ENCODE results near the gene KCNA3.
"Not testable (repeated sequence)": the region's sequence is repeated elsewhere in the genome, so short reads cannot be mapped to it uniquely, and the experiment has no call there.

The KCNA3 gene

GRCh38 chr1:110676970-110677369 lies 2.2 kb upstream of the KCNA3 start:
- no peaks in the 10 kb centered on the region for H3K9me3 ChIP-seq (ENCODE audit: control insufficient read depth, low read depth, low read length)
- peaks cover 5% of the 10 kb centered on the region for H3K4me1 ChIP-seq (ENCODE audit: control insufficient read depth, low read depth, low read length)
- H3K9ac ChIP-seq (ENCODE audit: low read length): no peak overlapping the region
- H3K36me3 ChIP-seq (ENCODE audit: control insufficient read depth, low read depth, low read length): no peaks in the 10 kb centered on the region
- no peak overlapping the region for H3K27ac ChIP-seq (ENCODE audit: low read length)
- peaks cover 55% of the 10 kb centered on the region for H3K27me3 ChIP-seq (ENCODE audit: control insufficient read depth, insufficient read depth, low read length)
- H3K4me3 ChIP-seq (ENCODE audit: low read length): no peak overlapping the region

GRCh38 chr1:110675060-110675791 lies 486 bp upstream of the KCNA3 start:
- peaks cover 65% of the 10 kb centered on the region for H3K27me3 ChIP-seq (ENCODE audit: control insufficient read depth, insufficient read depth, low read length)
- peaks cover 5% of the 10 kb centered on the region for H3K4me1 ChIP-seq (ENCODE audit: control insufficient read depth, low read depth, low read length)
- H3K9ac ChIP-seq (ENCODE audit: low read length): peak overlapping the region; percentile 16
- peak overlapping the region; percentile 48 for H3K4me3 ChIP-seq (ENCODE audit: low read length)
- no peak overlapping the region for H3K27ac ChIP-seq (ENCODE audit: low read length)
- no peaks in the 10 kb centered on the region for H3K36me3 ChIP-seq (ENCODE audit: control insufficient read depth, low read depth, low read length)
- H3K9me3 ChIP-seq (ENCODE audit: control insufficient read depth, low read depth, low read length): no peaks in the 10 kb centered on the region

- H3K4me3 ChIP-seq (ENCODE audit: low read length): peak overlapping the region; percentile 48
- no peaks in the 10 kb centered on the region for H3K36me3 ChIP-seq (ENCODE audit: control insufficient read depth, low read depth, low read length)
- H3K27me3 ChIP-seq (ENCODE audit: control insufficient read depth, insufficient read depth, low read length): peaks cover 65% of the 10 kb centered on the region
- H3K27ac ChIP-seq (ENCODE audit: low read length): no peak overlapping the region
- H3K4me1 ChIP-seq (ENCODE audit: control insufficient read depth, low read depth, low read length): peaks cover 5% of the 10 kb centered on the region
- no peak overlapping the region for H3K9ac ChIP-seq (ENCODE audit: low read length)
- H3K9me3 ChIP-seq (ENCODE audit: control insufficient read depth, low read depth, low read length): no peaks in the 10 kb centered on the region
Observed at GRCh38 chr1:110673805-110674336, 869 bp downstream of the KCNA3 start.

- Histone ChIP-seq H3K27ac (ENCODE audit: low read length) (no peak overlapping the region), H3K9ac (ENCODE audit: low read length) (no peak overlapping the region), H3K4me3 (ENCODE audit: low read length) (no peak overlapping the region), H3K27me3 (ENCODE audit: control insufficient read depth, insufficient read depth, low read length) (peaks cover 65% of the 10 kb centered on the region), H3K36me3 (ENCODE audit: control insufficient read depth, low read depth, low read length) (no peaks in the 10 kb centered on the region), H3K9me3 (ENCODE audit: control insufficient read depth, low read depth, low read length) (no peaks in the 10 kb centered on the region), H3K4me1 (ENCODE audit: control insufficient read depth, low read depth, low read length) (peaks cover 5% of the 10 kb centered on the region)
Observed at GRCh38 chr1:110673197-110673701, 1.5 kb downstream of the KCNA3 start.

GRCh38 chr1:110672753-110673108 lies 2.0 kb downstream of the KCNA3 start:
- Histone ChIP-seq H3K9me3 (ENCODE audit: control insufficient read depth, low read depth, low read length) (no peaks in the 10 kb centered on the region), H3K4me1 (ENCODE audit: control insufficient read depth, low read depth, low read length) (peaks cover 5% of the 10 kb centered on the region), H3K27me3 (ENCODE audit: control insufficient read depth, insufficient read depth, low read length) (peaks cover 65% of the 10 kb centered on the region), H3K4me3 (ENCODE audit: low read length) (no peak overlapping the region), H3K9ac (ENCODE audit: low read length) (no peak overlapping the region), H3K27ac (ENCODE audit: low read length) (no peak overlapping the region), H3K36me3 (ENCODE audit: control insufficient read depth, low read depth, low read length) (no peaks in the 10 kb centered on the region)

GRCh38 chr1:110672001-110672752 lies 2.6 kb downstream of the KCNA3 start:
- Histone ChIP-seq H3K9ac (ENCODE audit: low read length) (no peak overlapping the region), H3K36me3 (ENCODE audit: control insufficient read depth, low read depth, low read length) (no peaks in the 10 kb centered on the region), H3K27me3 (ENCODE audit: control insufficient read depth, insufficient read depth, low read length) (peaks cover 60% of the 10 kb centered on the region), H3K9me3 (ENCODE audit: control insufficient read depth, low read depth, low read length) (no peaks in the 10 kb centered on the region), H3K27ac (ENCODE audit: low read length) (no peak overlapping the region), H3K4me1 (ENCODE audit: control insufficient read depth, low read depth, low read length) (peaks cover 5% of the 10 kb centered on the region), H3K4me3 (ENCODE audit: low read length) (no peak overlapping the region)

GRCh38 chr1:110671361-110671760 lies 3.4 kb downstream of the KCNA3 start:
- no peak overlapping the region for H3K27ac ChIP-seq (ENCODE audit: low read length)
- no peak overlapping the region for H3K4me3 ChIP-seq (ENCODE audit: low read length)
- peaks cover 5% of the 10 kb centered on the region for H3K4me1 ChIP-seq (ENCODE audit: control insufficient read depth, low read depth, low read length)
- no peaks in the 10 kb centered on the region for H3K9me3 ChIP-seq (ENCODE audit: control insufficient read depth, low read depth, low read length)
- peaks cover 52% of the 10 kb centered on the region for H3K27me3 ChIP-seq (ENCODE audit: control insufficient read depth, insufficient read depth, low read length)
- H3K9ac ChIP-seq (ENCODE audit: low read length): no peak overlapping the region
- no peaks in the 10 kb centered on the region for H3K36me3 ChIP-seq (ENCODE audit: control insufficient read depth, low read depth, low read length)

- peaks cover 26% of the 10 kb centered on the region for H3K27me3 ChIP-seq (ENCODE audit: control insufficient read depth, insufficient read depth, low read length)
- H3K36me3 ChIP-seq (ENCODE audit: control insufficient read depth, low read depth, low read length): no peaks in the 10 kb centered on the region
- no peak overlapping the region for H3K4me3 ChIP-seq (ENCODE audit: low read length)
- H3K27ac ChIP-seq (ENCODE audit: low read length): no peak overlapping the region
- H3K9ac ChIP-seq (ENCODE audit: low read length): no peak overlapping the region
- no peaks in the 10 kb centered on the region for H3K9me3 ChIP-seq (ENCODE audit: control insufficient read depth, low read depth, low read length)
- no peaks in the 10 kb centered on the region for H3K4me1 ChIP-seq (ENCODE audit: control insufficient read depth, low read depth, low read length)
Observed at GRCh38 chr1:110668549-110668948, 6.2 kb downstream of the KCNA3 start.

GRCh38 chr1:110667776-110668175 lies 7.0 kb downstream of the KCNA3 start:
- H3K4me1 ChIP-seq (ENCODE audit: control insufficient read depth, low read depth, low read length): no peaks in the 10 kb centered on the region
- peaks cover 19% of the 10 kb centered on the region for H3K27me3 ChIP-seq (ENCODE audit: control insufficient read depth, insufficient read depth, low read length)
- H3K4me3 ChIP-seq (ENCODE audit: low read length): no peak overlapping the region
- no peaks in the 10 kb centered on the region for H3K36me3 ChIP-seq (ENCODE audit: control insufficient read depth, low read depth, low read length)
- no peaks in the 10 kb centered on the region for H3K9me3 ChIP-seq (ENCODE audit: control insufficient read depth, low read depth, low read length)
- H3K9ac ChIP-seq (ENCODE audit: low read length): no peak overlapping the region
- H3K27ac ChIP-seq (ENCODE audit: low read length): no peak overlapping the region

- H3K9ac ChIP-seq (ENCODE audit: low read length): no peak overlapping the region
- no peaks in the 10 kb centered on the region for H3K4me1 ChIP-seq (ENCODE audit: control insufficient read depth, low read depth, low read length)
- H3K27me3 ChIP-seq (ENCODE audit: control insufficient read depth, insufficient read depth, low read length): no peaks in the 10 kb centered on the region
- H3K36me3 ChIP-seq (ENCODE audit: control insufficient read depth, low read depth, low read length): no peaks in the 10 kb centered on the region
- no peak overlapping the region for H3K27ac ChIP-seq (ENCODE audit: low read length)
- H3K9me3 ChIP-seq (ENCODE audit: control insufficient read depth, low read depth, low read length): no peaks in the 10 kb centered on the region
- H3K4me3 ChIP-seq (ENCODE audit: low read length): no peak overlapping the region
Observed at GRCh38 chr1:110663241-110663640, 11.5 kb downstream of the KCNA3 start.

- H3K27ac ChIP-seq (ENCODE audit: low read length); H3K9ac ChIP-seq (ENCODE audit: low read length); H3K36me3 ChIP-seq (ENCODE audit: control insufficient read depth, low read depth, low read length); H3K4me1 ChIP-seq (ENCODE audit: control insufficient read depth, low read depth, low read length); H3K4me3 ChIP-seq (ENCODE audit: low read length); H3K9me3 ChIP-seq (ENCODE audit: control insufficient read depth, low read depth, low read length); H3K27me3 ChIP-seq (ENCODE audit: control insufficient read depth, insufficient read depth, low read length): not testable (repeated sequence)
Observed at GRCh38 chr1:110659559-110659958, 15.2 kb downstream of the KCNA3 start.

Data from iPS-18a (cell line).